SK-N-SH (cell line): ENCODE data around the gene PPP4R3A. TPM values are rescaled to one million over a fixed set of nuclear protein-coding genes. Genes with fewer than 3 reads are reported as not detected.

Experiments used
- CTCF ChIA-PET: fragments of 300-600, 350-600 bp; formaldehyde crosslinking; extraction: SDS; loops from one replicate; lab custom pipeline; 2021; lab: Yijun Ruan, JAX
- POLR2A ChIA-PET: fragments of 350-600 bp; sonication (Branson Sonifier 250); formaldehyde crosslinking; extraction: SDS; loops from one replicate; lab custom pipeline; 2020; ENCODE audit warnings: antibody characterized with exemption, inconsistent platforms; lab: Yijun Ruan, JAX
- DNase-seq: peaks from one replicate; pipeline ENCODE4 v3.0.0; 2012
- H2AFZ ChIP-seq: fragments of 200-600 bp; sonication (generic); 2 replicates; pipeline ENCODE4 v1.8.1; 2016; ENCODE audit warnings: antibody characterized with exemption, mild to moderate bottlenecking, low read depth
- H3F3A ChIP-seq: fragments of 200-600 bp; sonication (generic); replicated peaks from 2 replicates; pipeline ENCODE3; 2016; ENCODE audit warnings: antibody characterized with exemption, mild to moderate bottlenecking; ENCODE audit not compliant: insufficient read depth
- H3K27ac ChIP-seq, 2 experiments: fragments of 200-500 bp in 1 of 2; fragments of 200-600 bp in 1 of 2; sonication (Bioruptor generic) in 1 of 2; sonication (generic), shearing (Covaris generic) in 1 of 2; 2 replicates each; pipeline versions ENCODE4 v1.5.1 to v1.6.1; 2014 to 2016; ENCODE audit warnings: low read depth in 2 of 2, inconsistent platforms in 1 of 2, low read length in 1 of 2, mild to moderate bottlenecking in 1 of 2, mixed read lengths in 1 of 2
- H3K27me3 ChIP-seq: fragments of 200-600 bp; sonication (generic), shearing (Covaris generic); 2 replicates; pipeline ENCODE4 v1.6.1; 2016; ENCODE audit warnings: mixed run types; ENCODE audit not compliant: insufficient read depth
- H3K36me3 ChIP-seq, 2 experiments: fragments of 200-500 bp in 1 of 2; fragments of 200-600 bp in 1 of 2; sonication (Bioruptor generic) in 1 of 2; sonication (generic) in 1 of 2; replicated peaks in 1 of 2; 2 replicates each; pipeline versions ENCODE3 to v1.5.1; 2014 to 2016; ENCODE audit warnings: low read length in 1 of 2, mild to moderate bottlenecking in 1 of 2; ENCODE audit not compliant: insufficient read depth in 2 of 2, control insufficient read depth in 1 of 2
- H3K4me1 ChIP-seq, 2 experiments: fragments of 200-500 bp in 1 of 2; fragments of 200-600 bp in 1 of 2; sonication (Bioruptor generic) in 1 of 2; sonication (generic), shearing (Covaris generic) in 1 of 2; 2 replicates each; pipeline versions ENCODE4 v1.5.1 to v1.6.1; 2014 to 2016; ENCODE audit warnings: low read depth in 1 of 2, low read length in 1 of 2, mixed run types in 1 of 2; ENCODE audit not compliant: insufficient read depth in 2 of 2, control insufficient read depth in 1 of 2
- H3K4me2 ChIP-seq: fragments of 200-600 bp; sonication (generic), shearing (Covaris generic); 2 replicates; pipeline ENCODE4 v1.6.1; 2017; ENCODE audit warnings: mixed run types
- H3K4me3 ChIP-seq, 2 experiments: fragments of 200-500 bp in 1 of 2; fragments of 200-600 bp in 1 of 2; sonication (Bioruptor generic) in 1 of 2; sonication (generic), shearing (Covaris generic) in 1 of 2; 2 replicates each; pipeline versions ENCODE4 v1.5.1 to v1.8.1; 2014 to 2016; ENCODE audit warnings: low read depth in 2 of 2, inconsistent platforms in 1 of 2, low read length in 1 of 2, mild to moderate bottlenecking in 1 of 2, mixed read lengths in 1 of 2, moderate library complexity in 1 of 2
- H3K79me2 ChIP-seq: fragments of 200-600 bp; sonication (generic); 2 replicates; pipeline ENCODE4 v1.8.1; 2017; ENCODE audit warnings: mild to moderate bottlenecking; ENCODE audit not compliant: insufficient read depth
- H3K9ac ChIP-seq: fragments of 200-600 bp; sonication (generic); 2 replicates; pipeline ENCODE4 v1.6.1; 2017; ENCODE audit warnings: mixed run types
- H3K9me2 ChIP-seq: fragments of 200-600 bp; sonication (generic); 2 replicates; pipeline ENCODE4 v1.6.1; 2017; ENCODE audit warnings: mixed run types
- H3K9me3 ChIP-seq: fragments of 200-600 bp; sonication (generic); 2 replicates; pipeline ENCODE4 v1.6.1; 2017; ENCODE audit warnings: mixed run types, mild to moderate bottlenecking, moderate library complexity
- H4K20me1 ChIP-seq: fragments of 200-600 bp; sonication (generic); 2 replicates; pipeline ENCODE4 v1.6.1; 2017; ENCODE audit warnings: mild to moderate bottlenecking, mixed run types; ENCODE audit not compliant: insufficient read depth
- ELF1 ChIP-seq: IDR thresholded peaks from 2 replicates; pipeline ENCODE4 v1.4.0; 2012
- EZH2phosphoT487 ChIP-seq: fragments of 200-600 bp; sonication (generic); IDR thresholded peaks from 2 replicates; pipeline ENCODE4 v1.6.1; 2017; ENCODE audit warnings: low read depth, mixed run types, mild to moderate bottlenecking, antibody characterized with exemption, moderate library complexity, borderline replicate concordance
- FOXJ3 ChIP-seq: sonication (generic); formaldehyde crosslinking; IDR thresholded peaks from 2 replicates; pipeline ENCODE4 v1.5.1; 2020; ENCODE audit warnings: mild to moderate bottlenecking, missing genetic modification reagents
- FOXM1 ChIP-seq: IDR thresholded peaks from 2 replicates; pipeline ENCODE4 v1.4.0; 2012; ENCODE audit warnings: low read depth, mild to moderate bottlenecking
- GATA2 ChIP-seq: sonication (generic); formaldehyde crosslinking; IDR thresholded peaks from 2 replicates; pipeline ENCODE4 v1.5.0; 2020; ENCODE audit warnings: mild to moderate bottlenecking, missing genetic modification reagents
- MEF2A ChIP-seq: IDR thresholded peaks from 2 replicates; pipeline ENCODE4 v1.4.0; 2012; ENCODE audit warnings: low read depth, borderline replicate concordance
- NFIC ChIP-seq: IDR thresholded peaks from 2 replicates; pipeline ENCODE4 v1.4.0; 2012; ENCODE audit warnings: borderline replicate concordance
- POLR2AphosphoS5 ChIP-seq: IDR thresholded peaks from 2 replicates; pipeline ENCODE4 v1.6.1; 2012; ENCODE audit warnings: low read depth, low read length
- RCOR1 ChIP-seq: fragments of 150-350 bp; IDR thresholded peaks from 2 replicates; pipeline ENCODE4 v1.6.1; 2017; ENCODE audit warnings: antibody characterized with exemption, low read length
- RFX5 ChIP-seq: IDR thresholded peaks from 2 replicates; pipeline ENCODE4 v1.6.1; 2012; ENCODE audit warnings: mild to moderate bottlenecking, improper control_type of control experiment, low read length
- SMC3 ChIP-seq: IDR thresholded peaks from 2 replicates; pipeline ENCODE4 v1.6.1; 2012; ENCODE audit warnings: low read depth, low read length, improper control_type of control experiment
- TAF1 ChIP-seq: IDR thresholded peaks from 2 replicates; pipeline ENCODE4 v1.6.1; 2012; ENCODE audit warnings: low read depth, mild to moderate bottlenecking, low read length, moderate library complexity, borderline replicate concordance
- WGBS: methylation state at CpG from one replicate; pipeline ENCODE4 v1.1.6; 2017; ENCODE audit warnings: low lambda C conversion rate; 5-methylcytosine and 5-hydroxymethylcytosine counted together
- polyA plus RNA-seq, 3 experiments: library from polyadenylated mRNA; depleted of rRNA; stranded (reverse); fragments of >200 nt; gene quantifications; 2 replicates each; pipeline ENCODE4 v1.2.3, GENCODE V29; 2012
- TF ChIP-seq, protein P1 (sequence below): IDR thresholded peaks from 2 replicates; pipeline ENCODE4 v1.6.1; 2012; ENCODE audit warnings: mild to moderate bottlenecking, low read depth, low read length, moderate library complexity
- TF ChIP-seq, protein P2 (sequence below): fragments of 150-350 bp; IDR thresholded peaks from 2 replicates; pipeline ENCODE4 v1.6.1; 2017; ENCODE audit warnings: antibody characterized with exemption, low read length, low read depth, borderline replicate concordance
- TF ChIP-seq, protein P3 (sequence below): fragments of 150-350 bp; IDR thresholded peaks from 2 replicates; pipeline ENCODE4 v1.6.1; 2016; ENCODE audit warnings: mild to moderate bottlenecking, low read depth, low read length
- TF ChIP-seq, protein P4 (sequence below): IDR thresholded peaks from 2 replicates; pipeline ENCODE4 v1.4.0; 2012; ENCODE audit warnings: low read depth, borderline replicate concordance
- TF ChIP-seq, protein P5 (sequence below): fragments of 200-600 bp; sonication (generic); IDR thresholded peaks from 2 replicates; pipeline ENCODE4 v1.6.1; 2017; ENCODE audit warnings: antibody characterized with exemption, mild to moderate bottlenecking, moderate library complexity
- TF ChIP-seq, protein P6 (sequence below): IDR thresholded peaks from 2 replicates; pipeline ENCODE4 v1.4.0; 2012; ENCODE audit warnings: low read depth, borderline replicate concordance
- TF ChIP-seq, protein P7 (sequence below): IDR thresholded peaks from 2 replicates; pipeline ENCODE4 v1.4.0; 2012; ENCODE audit warnings: low read depth

PPP4R3A gene
- polyA plus RNA-seq, 1 of the 3 experiments (the other 2 are of a cell fraction): 34.9 TPM

DNA sequence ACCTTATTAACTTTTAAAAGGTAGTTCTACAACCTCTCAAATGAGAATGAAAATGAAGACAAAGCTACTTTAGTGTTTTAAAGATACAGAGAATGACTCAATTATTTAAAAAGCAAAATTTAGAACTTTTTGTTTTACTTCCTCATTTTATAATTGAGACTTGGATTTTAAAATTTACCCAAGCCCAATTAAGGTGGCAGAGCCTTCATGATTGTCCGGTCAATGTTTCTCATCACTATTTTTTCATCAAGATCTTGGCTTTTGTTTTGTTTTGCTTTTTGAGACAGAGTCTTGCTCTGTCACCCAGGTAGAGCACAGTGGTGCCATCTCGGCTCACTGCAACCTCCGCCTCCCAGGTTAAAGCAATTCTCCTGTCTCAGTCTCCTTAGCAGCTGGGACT is 32.7 kb downstream of the PPP4R3A start:
- H4K20me1 ChIP-seq: peaks cover 60% of the 10 kb centered on the region
- peaks cover 18% of the 10 kb centered on the region for H3F3A ChIP-seq
- no peak overlapping the region for H3K4me2 ChIP-seq
- H3K27me3 ChIP-seq: no peaks in the 10 kb centered on the region
- ChIA-PET POLR2A (no interaction called here), CTCF (no interaction called here)
- no peak overlapping the region for H2AFZ ChIP-seq
- H3K9ac ChIP-seq: no peak overlapping the region
- peaks cover 84% of the 10 kb centered on the region for H3K79me2 ChIP-seq
- WGBS: 97% methylated on average over 3 of the region's 3 CpGs
- no peaks in the 10 kb centered on the region for H3K9me2 ChIP-seq
- no peak overlapping the region for H3K27ac ChIP-seq
- H3K36me3 ChIP-seq: peaks cover 70 to 88% of the 10 kb centered on the region in 2 experiments
- no peak for TF ChIP-seq FOXJ3 (CRISPR knock-in tag)
- no peak for TF ChIP-seq RCOR1
- TF ChIP-seq EZH2phosphoT487: no peak
- no peak for TF ChIP-seq POLR2AphosphoS5
- no peak for TF ChIP-seq GATA2 (CRISPR knock-in tag)
- no peak for TF ChIP-seq FOXM1
- TF ChIP-seq, protein P1, sequence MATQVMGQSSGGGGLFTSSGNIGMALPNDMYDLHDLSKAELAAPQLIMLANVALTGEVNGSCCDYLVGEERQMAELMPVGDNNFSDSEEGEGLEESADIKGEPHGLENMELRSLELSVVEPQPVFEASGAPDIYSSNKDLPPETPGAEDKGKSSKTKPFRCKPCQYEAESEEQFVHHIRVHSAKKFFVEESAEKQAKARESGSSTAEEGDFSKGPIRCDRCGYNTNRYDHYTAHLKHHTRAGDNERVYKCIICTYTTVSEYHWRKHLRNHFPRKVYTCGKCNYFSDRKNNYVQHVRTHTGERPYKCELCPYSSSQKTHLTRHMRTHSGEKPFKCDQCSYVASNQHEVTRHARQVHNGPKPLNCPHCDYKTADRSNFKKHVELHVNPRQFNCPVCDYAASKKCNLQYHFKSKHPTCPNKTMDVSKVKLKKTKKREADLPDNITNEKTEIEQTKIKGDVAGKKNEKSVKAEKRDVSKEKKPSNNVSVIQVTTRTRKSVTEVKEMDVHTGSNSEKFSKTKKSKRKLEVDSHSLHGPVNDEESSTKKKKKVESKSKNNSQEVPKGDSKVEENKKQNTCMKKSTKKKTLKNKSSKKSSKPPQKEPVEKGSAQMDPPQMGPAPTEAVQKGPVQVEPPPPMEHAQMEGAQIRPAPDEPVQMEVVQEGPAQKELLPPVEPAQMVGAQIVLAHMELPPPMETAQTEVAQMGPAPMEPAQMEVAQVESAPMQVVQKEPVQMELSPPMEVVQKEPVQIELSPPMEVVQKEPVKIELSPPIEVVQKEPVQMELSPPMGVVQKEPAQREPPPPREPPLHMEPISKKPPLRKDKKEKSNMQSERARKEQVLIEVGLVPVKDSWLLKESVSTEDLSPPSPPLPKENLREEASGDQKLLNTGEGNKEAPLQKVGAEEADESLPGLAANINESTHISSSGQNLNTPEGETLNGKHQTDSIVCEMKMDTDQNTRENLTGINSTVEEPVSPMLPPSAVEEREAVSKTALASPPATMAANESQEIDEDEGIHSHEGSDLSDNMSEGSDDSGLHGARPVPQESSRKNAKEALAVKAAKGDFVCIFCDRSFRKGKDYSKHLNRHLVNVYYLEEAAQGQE: no peak
- no peak for TF ChIP-seq ELF1
- TF ChIP-seq, protein P2, sequence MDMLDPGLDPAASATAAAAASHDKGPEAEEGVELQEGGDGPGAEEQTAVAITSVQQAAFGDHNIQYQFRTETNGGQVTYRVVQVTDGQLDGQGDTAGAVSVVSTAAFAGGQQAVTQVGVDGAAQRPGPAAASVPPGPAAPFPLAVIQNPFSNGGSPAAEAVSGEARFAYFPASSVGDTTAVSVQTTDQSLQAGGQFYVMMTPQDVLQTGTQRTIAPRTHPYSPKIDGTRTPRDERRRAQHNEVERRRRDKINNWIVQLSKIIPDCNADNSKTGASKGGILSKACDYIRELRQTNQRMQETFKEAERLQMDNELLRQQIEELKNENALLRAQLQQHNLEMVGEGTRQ: no peak
- no peak for TF ChIP-seq NFIC
- TF ChIP-seq TAF1: no peak
- TF ChIP-seq, protein P3, sequence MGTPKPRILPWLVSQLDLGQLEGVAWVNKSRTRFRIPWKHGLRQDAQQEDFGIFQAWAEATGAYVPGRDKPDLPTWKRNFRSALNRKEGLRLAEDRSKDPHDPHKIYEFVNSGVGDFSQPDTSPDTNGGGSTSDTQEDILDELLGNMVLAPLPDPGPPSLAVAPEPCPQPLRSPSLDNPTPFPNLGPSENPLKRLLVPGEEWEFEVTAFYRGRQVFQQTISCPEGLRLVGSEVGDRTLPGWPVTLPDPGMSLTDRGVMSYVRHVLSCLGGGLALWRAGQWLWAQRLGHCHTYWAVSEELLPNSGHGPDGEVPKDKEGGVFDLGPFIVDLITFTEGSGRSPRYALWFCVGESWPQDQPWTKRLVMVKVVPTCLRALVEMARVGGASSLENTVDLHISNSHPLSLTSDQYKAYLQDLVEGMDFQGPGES: no peak
- TF ChIP-seq, protein P4, sequence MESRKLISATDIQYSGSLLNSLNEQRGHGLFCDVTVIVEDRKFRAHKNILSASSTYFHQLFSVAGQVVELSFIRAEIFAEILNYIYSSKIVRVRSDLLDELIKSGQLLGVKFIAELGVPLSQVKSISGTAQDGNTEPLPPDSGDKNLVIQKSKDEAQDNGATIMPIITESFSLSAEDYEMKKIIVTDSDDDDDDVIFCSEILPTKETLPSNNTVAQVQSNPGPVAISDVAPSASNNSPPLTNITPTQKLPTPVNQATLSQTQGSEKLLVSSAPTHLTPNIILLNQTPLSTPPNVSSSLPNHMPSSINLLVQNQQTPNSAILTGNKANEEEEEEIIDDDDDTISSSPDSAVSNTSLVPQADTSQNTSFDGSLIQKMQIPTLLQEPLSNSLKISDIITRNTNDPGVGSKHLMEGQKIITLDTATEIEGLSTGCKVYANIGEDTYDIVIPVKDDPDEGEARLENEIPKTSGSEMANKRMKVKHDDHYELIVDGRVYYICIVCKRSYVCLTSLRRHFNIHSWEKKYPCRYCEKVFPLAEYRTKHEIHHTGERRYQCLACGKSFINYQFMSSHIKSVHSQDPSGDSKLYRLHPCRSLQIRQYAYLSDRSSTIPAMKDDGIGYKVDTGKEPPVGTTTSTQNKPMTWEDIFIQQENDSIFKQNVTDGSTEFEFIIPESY: no peak
- TF ChIP-seq, protein P5, sequence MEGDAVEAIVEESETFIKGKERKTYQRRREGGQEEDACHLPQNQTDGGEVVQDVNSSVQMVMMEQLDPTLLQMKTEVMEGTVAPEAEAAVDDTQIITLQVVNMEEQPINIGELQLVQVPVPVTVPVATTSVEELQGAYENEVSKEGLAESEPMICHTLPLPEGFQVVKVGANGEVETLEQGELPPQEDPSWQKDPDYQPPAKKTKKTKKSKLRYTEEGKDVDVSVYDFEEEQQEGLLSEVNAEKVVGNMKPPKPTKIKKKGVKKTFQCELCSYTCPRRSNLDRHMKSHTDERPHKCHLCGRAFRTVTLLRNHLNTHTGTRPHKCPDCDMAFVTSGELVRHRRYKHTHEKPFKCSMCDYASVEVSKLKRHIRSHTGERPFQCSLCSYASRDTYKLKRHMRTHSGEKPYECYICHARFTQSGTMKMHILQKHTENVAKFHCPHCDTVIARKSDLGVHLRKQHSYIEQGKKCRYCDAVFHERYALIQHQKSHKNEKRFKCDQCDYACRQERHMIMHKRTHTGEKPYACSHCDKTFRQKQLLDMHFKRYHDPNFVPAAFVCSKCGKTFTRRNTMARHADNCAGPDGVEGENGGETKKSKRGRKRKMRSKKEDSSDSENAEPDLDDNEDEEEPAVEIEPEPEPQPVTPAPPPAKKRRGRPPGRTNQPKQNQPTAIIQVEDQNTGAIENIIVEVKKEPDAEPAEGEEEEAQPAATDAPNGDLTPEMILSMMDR: no peak
- TF ChIP-seq, protein P6, sequence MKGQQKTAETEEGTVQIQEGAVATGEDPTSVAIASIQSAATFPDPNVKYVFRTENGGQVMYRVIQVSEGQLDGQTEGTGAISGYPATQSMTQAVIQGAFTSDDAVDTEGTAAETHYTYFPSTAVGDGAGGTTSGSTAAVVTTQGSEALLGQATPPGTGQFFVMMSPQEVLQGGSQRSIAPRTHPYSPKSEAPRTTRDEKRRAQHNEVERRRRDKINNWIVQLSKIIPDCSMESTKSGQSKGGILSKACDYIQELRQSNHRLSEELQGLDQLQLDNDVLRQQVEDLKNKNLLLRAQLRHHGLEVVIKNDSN: no peak
- TF ChIP-seq, protein P7, sequence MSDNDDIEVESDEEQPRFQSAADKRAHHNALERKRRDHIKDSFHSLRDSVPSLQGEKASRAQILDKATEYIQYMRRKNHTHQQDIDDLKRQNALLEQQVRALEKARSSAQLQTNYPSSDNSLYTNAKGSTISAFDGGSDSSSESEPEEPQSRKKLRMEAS: no peak
- TF ChIP-seq MEF2A: no peak
- TF ChIP-seq RFX5: no peak
- TF ChIP-seq SMC3: no peak
- H3K4me1 ChIP-seq: no peaks in the 10 kb centered on the region
- no peak for DNase-seq
- no peaks in the 10 kb centered on the region for H3K9me3 ChIP-seq
- H3K4me3 ChIP-seq: no peak overlapping the region
